Hematopoietic multipotent progenitor cell (in vitro differentiated cells): ENCODE data around the gene MINAR1. TPM values are rescaled to one million over a fixed set of nuclear protein-coding genes. Genes with fewer than 3 reads are reported as not detected.

ENCODE experiments used
- DNase-seq, 3 donors: peaks; one replicate each; pipeline ENCODE4 v3.0.0-alpha.2; 2011 to 2015; ENCODE audit warnings: low read depth in 2 of 3, low spot score in 2 of 3
- total RNA-seq: library from RNA; depleted of rRNA; stranded (reverse); fragments of >200 nt; gene quantifications from one replicate; pipeline ENCODE4 v1.2.3, GENCODE V29; 2012

MINAR1 gene
- total RNA-seq, 1 donor, result 0.27 TPM

- peak in 1 of 3 donors; percentile 10 for DNase-seq
These were observed 474 bp downstream of the MINAR1 start for GRCh38 chr15:79432345-79433275.

- no peak for DNase-seq
These were observed 1.3 kb downstream of the MINAR1 start for GRCh38 chr15:79433276-79433990.

GRCh38 chr15:79434361-79434760, 2.2 kb downstream of the MINAR1 start:
- DNase-seq, result no peak

GRCh38 chr15:79436037-79436780, 4.1 kb downstream of the MINAR1 start:
- no peak for DNase-seq

GRCh38 chr15:79437275-79438000, 5.3 kb downstream of the MINAR1 start:
- DNase-seq, result no peak

GRCh38 chr15:79439236-79439635, 7.1 kb downstream of the MINAR1 start:
- DNase-seq, result no peak

GRCh38 chr15:79440355-79440908, 8.3 kb downstream of the MINAR1 start:
- no peak for DNase-seq

GRCh38 chr15:79442911-79443310, 10.8 kb downstream of the MINAR1 start:
- no peak for DNase-seq

- DNase-seq, result no peak
These were observed 14.9 kb downstream of the MINAR1 start for GRCh38 chr15:79447060-79447459.

- no peak for DNase-seq
These were observed 18.5 kb downstream of the MINAR1 start for GRCh38 chr15:79450648-79451047.

GRCh38 chr15:79451361-79451999, 19.3 kb downstream of the MINAR1 start:
- DNase-seq, result no peak

GRCh38 chr15:79452244-79453051, 20.3 kb downstream of the MINAR1 start:
- no peak for DNase-seq

- DNase-seq, result no peak
These were observed 21.3 kb downstream of the MINAR1 start for GRCh38 chr15:79453446-79453845.

GRCh38 chr15:79454063-79454462, 21.9 kb downstream of the MINAR1 start:
- DNase-seq, result no peak

GRCh38 chr15:79455361-79455760, 23.2 kb downstream of the MINAR1 start:
- DNase-seq, result no peak

GRCh38 chr15:79455943-79456342, 23.8 kb downstream of the MINAR1 start:
- no peak for DNase-seq

- no peak for DNase-seq
These were observed 26.4 kb downstream of the MINAR1 start for GRCh38 chr15:79458491-79458890.

- no peak for DNase-seq
These were observed 27.5 kb downstream of the MINAR1 start for GRCh38 chr15:79459666-79460065.
